ENCODE measurements around the gene FLT4. TPM values are rescaled to one million over a fixed set of nuclear protein-coding genes. Genes with fewer than 3 reads are reported as not detected.

FLT4 gene
- total and polyA plus RNA-seq, 7 donors, result 1.7 to 7.3 (median 3.5) TPM

GRCh38 chr5:180623411-180623834, 26.0 kb downstream of the FLT4 start:
- Histone ChIP-seq H3K27me3 (ENCODE audit: insufficient read depth in 3 of 3, low read length in 2 of 3) (peaks cover 0 to 17% (median 11%) of the 10 kb centered on the region in 3 donors), H3K4me3 (no peak overlapping the region), H3K4me1 (no peaks in the 10 kb centered on the region), H3K27ac (no peak overlapping the region), H3K36me3 (ENCODE audit: insufficient read depth in 1 of 2, low read depth in 1 of 2) (no peaks in the 10 kb centered on the region), H3K9me3 (no peaks in the 10 kb centered on the region)
- no peak for DNase-seq
- TF ChIP-seq CTCF (IDR thresholded peaks at IDR 0.05), result no peak
- 72 to 77% (median 72%) methylated on average over 10 of the region's 10 CpGs for WGBS, 3 donors
- intact Hi-C loops (cut with DNase I), result no loop called here
- no peak for ATAC-seq

GRCh38 chr5:180622910-180623309, 26.5 kb downstream of the FLT4 start:
- DNase-seq, result no peak
- ATAC-seq, result no peak
- H3K9me3 ChIP-seq, result no peaks in the 10 kb centered on the region
- no peaks in the 10 kb centered on the region for H3K4me1 ChIP-seq
- no peaks in the 10 kb centered on the region for H3K36me3 ChIP-seq (ENCODE audit: insufficient read depth in 1 of 2, low read depth in 1 of 2)
- no peak overlapping the region for H3K4me3 ChIP-seq
- no peak for TF ChIP-seq CTCF (IDR thresholded peaks at IDR 0.05)
- intact Hi-C loops (cut with DNase I), result no loop called here
- 77 to 83% (median 81%) methylated on average over 6 of the region's 6 CpGs for WGBS, 3 donors
- peaks cover 0 to 17% (median 11%) of the 10 kb centered on the region in 3 donors for H3K27me3 ChIP-seq (ENCODE audit: insufficient read depth in 3 of 3, low read length in 2 of 3)
- H3K27ac ChIP-seq, result no peak overlapping the region

- Histone ChIP-seq H3K4me1 (no peaks in the 10 kb centered on the region), H3K27me3 (ENCODE audit: insufficient read depth in 3 of 3, low read length in 2 of 3) (peaks cover 0 to 17% (median 11%) of the 10 kb centered on the region in 3 donors), H3K27ac (no peak overlapping the region), H3K4me3 (no peak overlapping the region), H3K9me3 (no peaks in the 10 kb centered on the region), H3K36me3 (ENCODE audit: insufficient read depth in 1 of 2, low read depth in 1 of 2) (no peaks in the 10 kb centered on the region)
- no peak for ATAC-seq
- TF ChIP-seq CTCF (IDR thresholded peaks at IDR 0.05), result no peak
- 71 to 85% (median 82%) methylated on average over 20 to 32 of the region's 32 CpGs for WGBS, 3 donors
- DNase-seq, result no peak
- intact Hi-C loops (cut with DNase I), result no loop called here
Measured at GRCh38 chr5:180621311-180621710, 28.1 kb downstream of the FLT4 start.

GRCh38 chr5:180620014-180620413, 29.4 kb downstream of the FLT4 start:
- DNase-seq (no peak), ATAC-seq (no peak)
- WGBS, 3 donors, result 88% methylated on average over 14 of the region's 14 CpGs
- H3K9me3 ChIP-seq, result no peaks in the 10 kb centered on the region
- no peaks in the 10 kb centered on the region for H3K36me3 ChIP-seq (ENCODE audit: insufficient read depth in 1 of 2, low read depth in 1 of 2)
- no peaks in the 10 kb centered on the region for H3K4me1 ChIP-seq
- TF ChIP-seq CTCF (IDR thresholded peaks at IDR 0.05), result no peak
- no peak overlapping the region for H3K27ac ChIP-seq
- intact Hi-C loops (cut with DNase I), result no loop called here
- H3K27me3 ChIP-seq (ENCODE audit: insufficient read depth in 3 of 3, low read length in 2 of 3), result peaks cover 0 to 12% (median 9%) of the 10 kb centered on the region in 3 donors
- no peak overlapping the region for H3K4me3 ChIP-seq

GRCh38 chr5:180619563-180619915, 29.9 kb downstream of the FLT4 start:
- Histone ChIP-seq H3K27me3 (ENCODE audit: insufficient read depth in 3 of 3, low read length in 2 of 3) (peaks cover 0 to 12% (median 9%) of the 10 kb centered on the region in 3 donors), H3K4me1 (no peaks in the 10 kb centered on the region), H3K4me3 (no peak overlapping the region), H3K27ac (no peak overlapping the region), H3K36me3 (ENCODE audit: insufficient read depth in 1 of 2, low read depth in 1 of 2) (no peaks in the 10 kb centered on the region), H3K9me3 (no peaks in the 10 kb centered on the region)
- TF ChIP-seq CTCF (IDR thresholded peaks at IDR 0.05), result no peak
- WGBS, 3 donors, result 69 to 79% (median 73%) methylated on average over 22 of the region's 22 CpGs
- ATAC-seq, result no peak
- DNase-seq, result no peak
- intact Hi-C loops (cut with DNase I), result no loop called here
